GM18867 (cell line): Measurements from ENCODE around the gene LETMD1.

Source experiments
- ATAC-seq: cut with Tn5 transposase; IDR thresholded peaks from one replicate; pipeline ENCODE4 v1.9.1; 2021; ENCODE audit warnings: mild to moderate bottlenecking, moderate library complexity; ENCODE audit not compliant: unreplicated experiment

The LETMD1 gene

GRCh38 chr12:51025338-51025835 is 22.7 kb upstream of the LETMD1 start:
- ATAC-seq: no peak

GRCh38 chr12:51025836-51026638 is 22.1 kb upstream of the LETMD1 start, which contains the start of gene SLC11A2:
Gene SLC11A2 (minus strand): TSS chr12:51026384. CDS start chr12:51010728, 15,656 bp downstream.
- ATAC-seq: peak; percentile 92

DNA sequence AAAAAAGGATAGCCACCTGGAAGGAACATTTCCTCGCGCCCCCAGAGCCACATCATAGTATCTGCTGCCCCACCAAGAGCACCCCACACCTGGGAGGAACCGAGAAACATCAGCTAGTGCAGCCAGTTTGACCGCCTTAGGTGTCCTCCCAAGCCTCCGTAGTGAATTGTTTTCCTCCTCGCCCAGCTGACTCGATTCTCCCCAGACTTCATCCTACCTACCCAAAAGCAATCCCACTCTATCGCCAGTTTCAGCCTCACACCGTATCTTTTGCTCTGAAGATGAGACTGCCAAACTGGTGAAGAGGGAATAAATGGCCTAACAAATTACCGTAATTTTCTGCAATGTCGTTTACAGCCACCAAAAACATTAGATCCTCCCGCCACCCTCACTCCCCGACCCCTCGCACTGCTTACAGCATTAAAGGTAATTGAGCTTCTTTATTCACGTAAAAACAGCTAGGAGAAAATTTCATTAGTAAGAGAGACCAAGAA is 20.7 kb upstream of the LETMD1 start:
- no peak for ATAC-seq

DNA sequence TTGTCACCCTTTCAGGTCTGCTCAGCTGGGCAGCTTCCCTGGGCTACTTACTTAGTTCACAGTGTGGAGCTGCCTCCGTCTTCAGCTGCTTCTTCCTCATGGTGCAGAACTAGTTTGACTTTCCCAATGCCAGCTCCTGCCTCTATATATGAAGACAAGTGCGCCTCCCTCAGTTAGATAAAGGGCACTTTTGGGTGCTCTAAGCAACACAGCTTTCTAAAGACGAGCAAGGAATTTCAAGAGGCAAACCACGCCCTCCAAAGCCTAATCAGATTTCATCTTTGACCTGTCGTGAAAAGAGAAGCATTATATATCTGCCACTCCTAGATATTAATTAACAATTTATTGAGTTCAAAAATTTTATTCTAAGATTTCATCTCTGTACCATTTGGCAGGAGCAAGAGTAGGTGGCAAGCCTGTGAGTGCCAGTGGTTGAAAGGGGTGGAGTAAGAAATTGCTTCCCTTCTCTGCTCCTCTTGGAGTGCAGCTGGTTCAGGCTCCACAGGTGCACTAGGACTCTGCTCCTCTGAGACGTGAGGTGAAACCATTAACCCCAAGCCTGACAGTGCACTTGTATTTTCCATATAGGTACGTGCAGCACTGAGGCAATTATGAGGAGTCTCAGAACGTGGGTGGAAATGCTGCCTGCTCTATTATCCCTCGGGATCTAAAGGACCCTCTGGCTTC is 19.9 kb upstream of the LETMD1 start:
- ATAC-seq: no peak

DNA sequence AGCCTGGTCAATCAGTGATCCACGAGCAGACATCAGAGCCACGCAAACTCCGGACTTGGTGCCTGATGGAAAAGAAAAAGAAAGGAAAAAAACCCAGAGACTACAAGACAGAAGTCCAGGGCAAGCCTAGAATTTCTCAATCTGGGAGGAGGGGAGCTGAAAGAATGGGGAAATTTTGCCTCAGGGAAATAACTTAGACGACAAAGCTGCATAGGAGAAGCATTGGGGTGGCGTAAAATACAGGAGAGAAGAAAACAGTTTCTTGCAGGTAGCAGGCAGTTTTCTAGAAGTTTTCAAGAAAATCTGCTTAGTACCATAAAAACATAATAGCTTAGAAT is 19.3 kb upstream of the LETMD1 start:
- no peak for ATAC-seq

GRCh38 chr12:51033048-51033447 is 15.1 kb upstream of the LETMD1 start:
- ATAC-seq: no peak

GRCh38 chr12:51033457-51034089 is 14.6 kb upstream of the LETMD1 start:
- ATAC-seq: no peak

- no peak for ATAC-seq
Measured at GRCh38 chr12:51036279-51036678, 11.8 kb upstream of the LETMD1 start.

GRCh38 chr12:51048661-51049251 is 629 bp downstream of the LETMD1 start:
- no peak for ATAC-seq

GRCh38 chr12:51049525-51049924 is 1.4 kb downstream of the LETMD1 start:
- no peak for ATAC-seq

DNA sequence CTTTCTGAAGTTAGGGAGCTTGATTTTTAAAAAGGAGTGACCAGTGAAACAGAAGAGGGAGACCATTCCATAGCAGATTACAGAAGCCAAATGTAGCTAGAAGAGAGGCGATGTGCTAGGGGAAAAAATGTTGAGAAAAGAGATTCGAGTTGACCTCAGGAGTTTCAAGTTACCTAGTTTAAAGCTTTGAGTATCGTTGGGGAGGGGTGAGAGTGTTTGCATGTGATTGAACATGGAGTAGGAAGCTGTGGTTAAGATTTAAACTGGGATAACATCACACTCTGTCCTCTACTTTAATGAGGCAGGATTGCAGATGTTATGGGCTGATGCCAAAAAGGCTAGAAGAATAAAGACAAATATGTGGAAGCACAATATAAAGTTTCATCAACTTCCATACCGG is 3.7 kb downstream of the LETMD1 start:
- no peak for ATAC-seq

GRCh38 chr12:51055060-51055459 is 6.9 kb downstream of the LETMD1 start:
- ATAC-seq: no peak

DNA sequence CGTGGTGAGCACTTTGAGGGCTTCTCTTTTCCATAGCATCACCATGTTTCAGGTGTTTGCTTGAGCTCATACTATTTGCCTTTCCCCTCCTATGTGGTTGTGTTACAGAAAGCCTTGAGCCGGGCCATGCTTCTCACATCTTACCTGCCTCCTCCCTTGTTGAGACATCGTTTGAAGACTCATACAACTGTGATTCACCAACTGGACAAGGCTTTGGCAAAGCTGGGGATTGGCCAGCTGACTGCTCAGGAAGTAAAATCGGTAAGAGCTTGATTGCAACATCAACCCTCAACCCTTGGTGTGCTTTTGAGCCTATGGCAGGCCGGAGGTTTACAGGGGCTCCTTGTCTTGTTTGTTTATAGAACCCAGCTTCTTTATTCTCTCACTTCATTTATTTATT is 8.1 kb downstream of the LETMD1 start:
- no peak for ATAC-seq

GRCh38 chr12:51059086-51059485 is 11.0 kb downstream of the LETMD1 start:
- ATAC-seq: no peak

DNA sequence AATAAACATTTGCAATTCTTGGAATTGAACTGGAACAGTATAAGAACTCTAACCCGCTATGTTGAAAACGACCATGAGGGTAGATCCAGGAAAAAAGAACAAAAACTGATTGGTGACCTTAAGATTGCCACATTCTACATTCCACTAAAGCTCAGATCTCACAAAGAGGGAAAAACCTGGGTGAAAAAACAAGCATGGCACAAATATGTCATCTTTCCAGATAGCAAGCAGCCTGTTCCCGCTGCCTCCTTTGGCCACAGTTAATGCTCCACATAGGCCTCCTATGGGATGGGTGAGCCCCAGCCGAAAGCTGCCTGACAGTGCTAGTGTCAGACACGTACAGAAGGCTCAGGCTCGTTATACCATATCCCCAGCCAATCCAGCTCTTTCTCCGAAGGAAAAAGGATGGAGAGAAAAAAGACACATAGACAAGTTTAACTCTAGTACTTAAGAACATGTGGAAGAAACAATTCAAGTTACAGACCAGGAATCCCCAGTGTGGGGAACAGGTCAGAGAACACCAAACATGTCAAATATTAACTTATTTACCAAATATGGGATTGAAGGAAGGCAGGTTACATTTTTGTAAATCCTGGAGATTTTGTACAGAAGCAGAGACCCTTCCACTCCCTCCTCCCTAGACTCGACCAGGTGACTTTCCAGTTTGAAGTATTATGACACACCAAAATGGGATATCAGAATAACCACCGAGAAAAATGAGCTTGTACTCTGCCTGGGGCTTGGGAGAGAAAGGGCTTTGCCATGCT is 14.7 kb downstream of the LETMD1 start:
- ATAC-seq: no peak

GRCh38 chr12:51065530-51065929 is 17.4 kb downstream of the LETMD1 start:
- ATAC-seq: no peak

DNA sequence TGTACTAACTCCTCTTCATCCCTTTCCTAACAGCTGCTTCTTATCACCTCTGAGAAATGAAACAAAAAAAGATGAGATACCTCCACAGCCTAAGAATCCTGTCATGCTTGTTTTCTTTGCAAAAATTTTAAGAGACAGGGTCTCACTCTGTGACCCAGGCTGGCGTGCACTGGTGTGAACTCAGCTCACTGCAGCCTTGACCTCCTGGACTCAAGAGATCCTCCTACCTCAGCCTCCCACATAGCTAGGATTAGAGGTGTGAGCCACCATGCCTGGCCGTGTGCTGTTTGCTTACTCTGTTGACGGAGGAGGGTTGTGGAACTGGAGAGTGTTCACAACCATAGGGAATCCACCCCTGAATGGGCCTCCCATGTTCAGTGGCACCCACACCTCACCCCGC is 19.1 kb downstream of the LETMD1 start:
- no peak for ATAC-seq

DNA sequence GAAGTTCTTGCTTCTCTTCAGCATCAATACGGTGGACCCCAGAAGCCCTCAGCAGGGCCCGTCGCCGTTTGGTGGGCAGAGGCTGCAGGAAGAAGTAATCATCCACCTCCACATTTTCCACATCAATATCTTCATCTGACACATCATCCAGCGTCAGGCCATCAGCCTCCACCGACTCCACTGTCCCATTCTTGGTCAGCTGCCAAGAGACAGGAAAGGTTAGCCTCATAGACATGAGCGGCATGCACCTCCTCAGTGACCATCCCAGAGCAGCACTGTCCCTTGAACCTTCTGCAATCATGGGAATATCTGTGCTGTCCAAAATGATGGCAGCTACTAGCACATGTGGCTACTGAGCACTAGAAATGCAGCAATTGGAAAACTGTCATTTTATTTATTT is 19.6 kb downstream of the LETMD1 start:
- no peak for ATAC-seq

DNA sequence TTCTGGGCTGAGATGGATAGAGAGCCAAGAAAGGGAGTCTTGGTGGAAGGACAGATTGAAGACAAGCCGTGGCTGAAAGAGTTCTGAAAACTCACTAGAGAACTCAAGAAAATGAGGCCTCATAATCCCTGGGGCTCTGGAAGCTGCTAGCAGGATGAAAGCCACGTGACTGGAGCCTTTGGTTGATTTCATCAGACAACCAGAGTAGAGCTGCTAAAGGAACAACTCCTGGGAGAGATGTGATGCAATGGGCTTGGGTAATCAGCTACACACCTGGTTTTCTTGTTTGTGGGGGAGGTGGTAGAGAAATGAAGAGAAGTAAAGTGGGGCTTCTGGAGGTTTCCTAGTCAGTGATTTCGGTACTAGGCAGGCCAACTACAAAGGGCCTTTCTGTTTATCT is 21.9 kb downstream of the LETMD1 start:
- ATAC-seq: no peak

DNA sequence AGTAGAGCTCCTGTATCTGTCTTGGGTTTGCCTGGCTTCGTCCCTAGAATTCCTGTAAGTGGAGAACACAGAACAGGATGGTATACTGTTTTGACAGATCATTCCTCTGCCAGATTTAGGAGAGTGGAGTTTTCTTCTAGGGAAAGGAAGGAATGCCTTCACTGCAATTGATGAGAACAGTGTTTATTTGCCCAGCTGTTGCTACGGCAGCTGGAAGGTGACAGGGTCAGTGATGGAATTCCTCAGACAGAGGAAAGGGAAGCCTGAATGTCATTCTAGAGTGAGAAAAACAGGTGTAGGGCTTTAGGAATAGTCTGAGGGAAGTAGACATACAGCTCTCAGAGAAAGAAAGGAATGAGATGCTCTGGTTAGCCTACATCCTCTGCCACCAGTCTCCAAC is 23.5 kb downstream of the LETMD1 start:
- ATAC-seq: no peak

GRCh38 chr12:51075390-51075789 is 27.3 kb downstream of the LETMD1 start:
- ATAC-seq: no peak
